GM19099 (cell line): ENCODE data around the gene C2orf49.

Experiments
- POLR2A ChIP-seq: IDR thresholded peaks from 3 replicates; pipeline ENCODE4 v1.6.1; 2011; ENCODE audit warnings: low read depth; ENCODE audit not compliant: insufficient read length; ENCODE audit errors: extremely low read depth

Gene C2orf49

DNA sequence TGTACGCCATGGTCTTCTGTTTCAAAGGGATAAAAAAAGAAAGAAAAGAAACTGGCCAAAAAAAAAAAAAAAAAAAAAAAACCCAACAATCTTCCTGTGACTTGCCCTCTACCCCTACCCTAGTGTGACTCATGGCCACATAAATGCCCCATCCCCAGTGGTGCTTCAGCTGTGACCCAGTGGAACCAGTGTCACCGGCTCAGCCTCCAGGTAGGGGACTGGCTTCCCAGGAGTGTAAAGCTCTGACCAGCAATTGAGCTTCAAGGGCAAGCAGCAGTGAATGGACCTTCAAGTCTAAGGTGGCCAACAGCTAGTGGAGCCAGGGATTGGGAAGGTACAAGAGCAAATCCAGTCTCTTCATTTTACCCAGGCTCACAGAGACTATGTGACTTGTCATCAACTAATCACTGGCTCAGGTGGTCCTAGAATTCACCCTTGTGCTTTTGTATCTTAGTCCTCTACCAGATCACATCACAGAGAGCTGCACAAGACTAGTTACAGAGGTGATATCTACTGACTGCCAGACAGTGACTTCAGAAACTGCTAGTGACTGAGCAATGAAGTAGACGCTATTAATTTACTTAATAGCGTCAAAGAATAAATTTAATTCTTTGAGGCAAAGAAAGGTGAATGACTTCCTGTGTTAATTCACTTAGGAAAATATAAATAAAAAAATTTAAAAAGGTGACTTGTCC is 6.5 kb upstream of the C2orf49 start:
- no peak for TF ChIP-seq POLR2A

DNA sequence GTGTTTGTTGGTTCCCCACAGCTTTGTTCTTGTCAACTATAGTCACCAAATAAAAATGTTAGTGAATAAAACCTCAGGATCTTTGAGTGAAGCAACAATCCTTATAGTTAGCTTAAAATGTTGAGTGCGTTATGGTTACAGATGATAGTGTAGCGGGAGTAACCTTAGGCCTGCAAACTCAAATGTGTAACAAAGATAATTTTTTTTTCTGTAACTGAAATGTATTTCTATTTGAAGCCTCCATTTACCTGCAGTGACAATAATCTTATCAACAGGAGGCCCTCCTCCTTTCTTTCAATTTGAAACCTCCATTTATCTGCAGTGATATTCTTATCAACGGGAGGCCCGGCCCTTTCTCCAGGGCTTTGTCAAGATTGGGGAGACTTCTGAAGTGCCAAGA is 3.1 kb upstream of the C2orf49 start:
- no peak for TF ChIP-seq POLR2A

DNA sequence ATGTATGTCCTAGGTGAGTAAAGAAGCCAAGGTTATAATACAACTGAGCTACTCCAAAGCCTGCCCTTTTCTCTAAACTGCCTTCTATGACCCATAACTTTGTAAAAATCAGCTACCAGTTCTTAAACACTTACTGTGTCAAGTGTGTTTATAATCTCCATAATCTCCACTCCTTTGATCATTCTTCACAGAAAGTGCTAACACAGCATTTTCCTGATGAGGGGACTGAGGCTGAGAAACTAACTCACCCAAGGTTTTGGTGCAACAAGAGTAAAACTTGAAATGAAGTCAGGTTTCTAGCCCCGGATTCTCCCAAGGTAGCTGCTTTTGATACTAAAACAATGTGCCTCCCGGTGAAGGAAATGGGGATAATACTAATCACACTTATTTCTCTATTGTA is 1.9 kb upstream of the C2orf49 start:
- no peak for TF ChIP-seq POLR2A

DNA sequence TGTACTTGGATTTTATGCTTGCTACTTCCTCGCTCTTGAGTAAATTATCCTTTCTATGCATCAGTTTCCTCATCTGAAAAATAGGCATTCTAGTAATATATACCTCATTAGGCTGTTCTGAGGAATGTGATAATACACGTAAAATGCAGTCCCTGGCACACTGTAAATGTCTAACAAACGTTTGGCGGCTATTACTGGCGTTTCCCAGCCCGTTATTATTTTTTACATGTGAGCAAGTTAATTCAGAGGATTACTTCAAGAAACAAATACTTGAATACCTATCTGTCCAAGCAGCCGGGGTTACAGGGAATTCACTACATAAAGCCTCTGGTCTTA is 586 bp upstream of the C2orf49 start:
- no peak for TF ChIP-seq POLR2A

DNA sequence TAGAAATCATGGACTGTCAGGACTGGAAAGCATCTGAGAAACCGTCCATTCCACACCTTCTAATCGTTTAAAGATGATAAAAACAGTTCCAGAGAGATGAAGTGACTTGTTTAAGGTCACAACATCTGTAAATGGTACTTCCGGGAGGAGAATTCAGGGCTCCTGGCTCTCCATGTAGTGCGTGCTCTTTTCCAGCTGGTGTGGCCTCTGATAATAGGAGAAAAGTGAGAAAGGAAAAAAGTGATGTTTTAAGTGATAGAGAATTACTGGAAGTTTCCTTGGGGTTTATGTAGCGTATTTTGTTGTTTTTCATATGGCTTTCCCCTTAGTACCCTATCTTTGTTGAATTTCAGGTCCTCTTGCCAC is 663 bp downstream of the C2orf49 start:
- no peak for TF ChIP-seq POLR2A

DNA sequence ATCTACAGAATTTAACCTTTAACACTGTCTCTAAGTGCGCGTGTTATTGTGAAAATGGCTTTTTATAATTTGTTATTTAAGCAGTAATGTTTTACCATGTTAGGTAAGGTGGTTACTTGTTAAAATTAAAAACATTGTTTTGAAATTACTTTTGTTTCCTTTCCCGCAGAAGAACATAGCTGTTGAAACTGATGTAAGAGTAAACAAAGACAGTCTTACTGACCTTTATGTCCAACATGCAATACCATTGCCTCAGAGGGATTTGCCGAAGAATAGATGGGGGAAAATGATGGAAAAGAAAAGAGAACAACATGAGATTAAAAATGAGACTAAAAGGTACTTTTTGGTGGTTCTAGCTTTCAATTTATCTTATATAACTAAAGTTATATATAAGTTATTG is 2.1 kb downstream of the C2orf49 start:
- no peak for TF ChIP-seq POLR2A

- no peak for TF ChIP-seq POLR2A
These were observed 7.5 kb downstream of the C2orf49 start for GRCh38 chr2:105344704-105345345.

GRCh38 chr2:105357122-105357521 is 19.8 kb downstream of the C2orf49 start:
- TF ChIP-seq POLR2A: no peak

DNA sequence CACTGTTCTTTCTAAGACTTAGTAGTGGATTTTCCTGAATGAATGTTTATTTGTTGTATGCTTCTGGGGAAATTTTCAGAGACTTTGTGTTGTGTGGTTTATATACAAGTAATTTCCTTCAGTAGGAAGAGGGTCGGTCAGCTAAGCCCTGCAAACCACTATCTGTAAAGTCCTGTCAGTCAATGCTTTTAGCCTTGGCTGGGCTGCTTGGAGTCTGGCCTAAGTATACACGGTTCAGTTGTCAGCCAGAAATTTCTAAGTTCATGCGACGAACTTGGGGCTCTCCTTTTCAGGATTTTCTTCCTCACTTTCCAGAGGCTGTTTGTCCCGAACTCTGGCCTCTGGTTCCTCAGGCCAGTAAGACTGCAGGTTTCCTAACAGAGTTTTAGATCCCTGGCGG is 21.3 kb downstream of the C2orf49 start:
- TF ChIP-seq POLR2A: no peak

DNA sequence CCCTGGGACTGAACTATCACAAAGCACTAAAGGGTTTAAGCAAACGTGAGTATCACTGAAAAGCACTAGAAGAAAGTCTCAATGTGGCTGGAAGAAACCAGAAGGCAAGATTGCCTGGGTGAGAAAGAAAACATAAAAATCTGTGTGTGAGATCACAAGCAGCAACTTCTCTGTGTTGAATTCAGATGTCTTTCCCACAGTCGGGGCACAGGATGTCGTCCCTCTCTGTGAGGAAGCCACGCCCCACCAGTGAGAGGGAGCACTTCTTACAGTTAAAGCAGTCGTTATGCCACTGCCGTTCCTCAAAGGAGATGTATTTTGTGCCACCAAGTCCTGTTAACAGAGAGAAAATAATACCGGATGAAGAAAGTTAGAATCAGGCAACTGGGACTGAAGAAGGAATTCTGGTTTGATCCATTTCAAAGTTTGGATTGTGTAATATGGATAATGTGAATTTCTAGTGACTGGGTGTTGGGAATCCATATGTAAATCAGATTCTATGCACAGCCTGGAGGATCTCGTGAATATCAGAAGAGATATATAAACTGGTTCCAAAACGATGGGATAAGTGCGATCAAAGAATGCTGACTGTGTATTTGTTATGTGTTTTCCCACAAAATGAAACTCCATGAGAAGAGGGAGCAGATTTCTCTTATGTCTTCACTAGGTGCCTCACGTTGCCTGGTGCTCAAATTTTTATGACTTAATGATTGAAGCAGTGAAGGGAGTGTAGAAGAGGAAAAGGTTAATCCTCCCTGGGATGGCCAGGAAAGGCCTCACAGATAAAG is 24.0 kb downstream of the C2orf49 start:
- TF ChIP-seq POLR2A: no peak

GRCh38 chr2:105362862-105363591 is 25.7 kb downstream of the C2orf49 start:
- TF ChIP-seq POLR2A: no peak

GRCh38 chr2:105364436-105365139 is 27.2 kb downstream of the C2orf49 start:
- TF ChIP-seq POLR2A: no peak

GRCh38 chr2:105365206-105365605 is 27.9 kb downstream of the C2orf49 start:
- no peak for TF ChIP-seq POLR2A

GRCh38 chr2:105368759-105369408 is 31.5 kb downstream of the C2orf49 start:
- no peak for TF ChIP-seq POLR2A
